GM19099 (cell line): Measurements from ENCODE around the gene KLHL14.

ENCODE experiments used
- POLR2A ChIP-seq: IDR thresholded peaks from 3 replicates; pipeline ENCODE4 v1.6.1; 2011; ENCODE audit warnings: low read depth; ENCODE audit not compliant: insufficient read length; ENCODE audit errors: extremely low read depth

Gene KLHL14

DNA sequence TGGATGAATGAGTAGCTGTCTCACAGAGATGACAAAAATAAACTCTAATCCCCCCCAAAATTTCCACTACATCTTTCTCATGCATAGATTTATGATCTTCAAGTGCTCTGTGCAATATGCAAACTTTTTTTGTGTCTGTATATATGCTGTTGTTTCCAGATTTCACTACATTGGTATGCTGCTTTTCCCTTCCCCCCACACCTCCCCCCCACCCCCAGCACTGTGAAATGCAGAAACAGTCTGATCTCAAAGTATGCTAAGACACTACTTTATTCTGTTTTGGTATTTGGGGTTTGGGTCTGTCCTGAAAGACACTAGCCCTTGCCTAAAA, 524 bp upstream of the KLHL14 start:
- no peak for TF ChIP-seq POLR2A

DNA sequence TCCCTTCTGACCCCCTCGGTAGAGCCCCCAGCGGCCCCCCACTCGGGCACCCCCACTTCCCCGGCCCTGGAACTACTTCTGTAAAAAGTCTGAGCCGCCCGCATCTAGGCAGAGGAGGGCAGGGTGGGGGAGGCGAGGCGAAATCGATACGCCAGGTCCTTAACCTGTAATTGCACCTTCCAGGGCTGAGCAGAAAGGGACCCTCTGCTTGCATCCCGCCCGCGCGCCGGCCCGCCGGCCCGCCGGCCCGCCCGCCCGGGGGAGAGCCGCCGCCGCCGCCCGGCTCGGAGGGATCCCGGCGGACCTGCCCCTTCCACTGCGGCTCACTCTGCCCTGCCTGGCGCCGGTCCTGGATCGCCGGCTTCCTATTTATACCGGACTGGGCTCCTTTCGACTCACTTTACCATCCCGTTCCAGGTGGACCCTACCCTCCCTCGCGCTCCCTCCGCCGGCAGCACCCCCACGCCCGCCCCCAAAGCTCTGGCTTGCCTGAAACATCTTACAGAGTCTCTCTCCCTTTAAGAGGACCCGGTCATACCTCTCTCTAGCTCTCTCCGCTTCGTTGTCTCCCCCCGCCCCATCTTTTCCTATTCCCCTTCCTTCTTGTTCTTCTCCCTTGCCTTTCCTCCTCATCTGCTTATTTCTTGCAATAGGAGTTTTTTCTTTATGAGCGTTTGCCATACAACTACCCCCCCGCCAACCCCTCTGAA, 797 bp downstream of the KLHL14 start:
- TF ChIP-seq POLR2A: no peak

DNA sequence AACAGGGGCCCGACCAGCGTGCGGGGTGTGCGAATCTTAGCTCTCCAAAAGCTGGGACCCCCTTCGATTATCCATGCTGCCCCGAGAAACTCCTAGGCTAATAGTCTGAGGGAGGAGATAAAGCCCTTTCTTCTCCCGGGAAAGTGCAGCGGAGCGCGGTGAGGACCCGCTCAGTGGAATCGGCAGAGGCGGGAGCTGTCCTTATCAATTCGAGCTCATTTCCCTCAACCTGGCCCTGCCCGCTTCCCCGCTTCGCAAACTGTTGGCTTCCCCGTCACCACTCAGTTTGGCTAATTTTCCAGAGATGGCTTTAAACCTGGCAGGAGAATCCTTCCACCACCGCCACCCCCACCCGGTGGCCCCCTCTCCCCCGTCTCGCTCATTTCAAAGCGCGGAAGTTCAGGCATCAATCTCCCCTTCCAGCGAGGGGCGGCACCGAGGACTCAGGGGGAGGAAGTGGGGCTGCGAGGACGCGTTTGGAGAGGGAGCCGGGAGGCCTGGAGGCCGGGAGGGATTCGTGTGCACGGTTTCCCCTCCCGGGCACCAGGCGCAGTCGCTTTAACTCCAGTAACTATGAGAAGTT, 1.6 kb downstream of the KLHL14 start:
- TF ChIP-seq POLR2A: no peak

DNA sequence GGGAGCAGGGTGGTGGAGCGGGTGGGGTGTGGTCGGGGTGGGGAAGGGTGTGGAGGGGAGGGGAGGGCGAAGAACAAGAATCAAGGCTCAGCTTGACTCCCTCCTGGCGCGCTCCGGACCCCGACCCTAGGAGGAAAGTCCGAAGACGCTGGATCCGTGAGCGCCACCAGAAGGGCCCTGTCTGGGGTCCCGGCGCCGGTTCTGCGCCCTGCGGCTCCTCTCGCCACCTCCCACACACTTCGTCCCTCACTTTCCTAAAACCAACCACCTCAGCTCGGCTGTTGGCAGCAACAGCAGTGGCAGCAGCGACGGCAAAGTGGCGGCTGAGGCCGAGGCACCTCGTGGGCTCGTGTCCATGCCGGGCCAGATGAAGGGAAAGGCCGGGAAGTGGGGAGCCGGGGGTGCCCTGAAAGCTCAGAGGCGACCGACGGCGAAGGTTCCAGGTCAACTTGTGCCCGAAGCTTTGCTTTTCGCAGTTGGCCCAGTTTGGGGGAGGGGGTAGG, 2.1 kb downstream of the KLHL14 start:
- no peak for TF ChIP-seq POLR2A

DNA sequence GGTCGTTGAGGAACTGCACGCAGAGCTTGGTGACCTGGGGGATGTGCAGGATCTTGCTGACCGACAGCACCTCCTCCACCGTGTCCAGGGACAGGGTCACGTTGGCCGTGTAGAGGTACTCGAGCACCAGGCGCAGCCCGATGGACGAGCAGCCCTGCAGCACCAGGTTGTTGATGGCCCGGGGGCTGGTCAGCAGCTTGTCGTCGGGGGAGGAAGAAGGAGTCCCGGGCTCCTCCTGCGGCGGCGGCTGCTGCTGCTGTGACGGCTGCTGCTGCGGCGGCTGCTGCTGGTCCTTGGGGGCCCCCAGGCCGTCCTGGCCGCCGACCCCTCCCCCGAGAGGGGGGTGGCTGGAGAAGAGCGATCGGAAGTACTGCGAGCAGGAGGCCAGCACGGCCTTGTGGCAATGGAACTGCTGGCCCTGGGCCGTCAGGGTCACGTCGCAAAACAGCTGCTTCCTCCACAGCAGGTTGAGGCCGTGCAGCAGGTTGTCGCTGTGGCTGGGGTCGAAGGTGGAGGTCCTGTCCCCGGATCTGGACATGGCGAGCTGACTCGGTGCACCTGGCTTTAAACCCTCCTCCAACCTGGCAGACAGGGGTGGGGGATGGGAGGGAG, 2.7 kb downstream of the KLHL14 start:
- no peak for TF ChIP-seq POLR2A

DNA sequence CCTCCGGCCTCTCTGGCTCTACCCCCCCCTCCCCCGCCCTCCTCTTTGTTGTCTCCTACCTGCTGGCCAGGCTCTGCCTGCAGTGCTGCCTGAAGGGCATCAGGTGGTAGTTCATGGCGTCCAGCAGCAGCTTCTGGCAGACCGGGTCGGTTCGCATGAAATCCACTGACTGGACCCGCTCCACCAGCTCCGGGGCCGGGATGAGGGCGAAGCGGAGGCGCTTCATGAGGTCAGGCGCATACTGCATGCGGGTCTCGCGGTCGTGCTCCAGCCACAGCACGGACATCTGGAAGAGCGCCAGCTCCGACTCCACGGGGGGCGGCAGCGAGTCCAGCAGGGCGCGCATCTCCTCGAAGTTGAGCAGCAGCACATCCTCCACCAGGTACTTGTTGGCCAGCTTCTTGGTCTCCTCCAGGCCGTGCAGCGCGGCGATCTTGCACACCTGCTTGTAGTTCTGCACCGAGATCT, 3.2 kb downstream of the KLHL14 start:
- no peak for TF ChIP-seq POLR2A

DNA sequence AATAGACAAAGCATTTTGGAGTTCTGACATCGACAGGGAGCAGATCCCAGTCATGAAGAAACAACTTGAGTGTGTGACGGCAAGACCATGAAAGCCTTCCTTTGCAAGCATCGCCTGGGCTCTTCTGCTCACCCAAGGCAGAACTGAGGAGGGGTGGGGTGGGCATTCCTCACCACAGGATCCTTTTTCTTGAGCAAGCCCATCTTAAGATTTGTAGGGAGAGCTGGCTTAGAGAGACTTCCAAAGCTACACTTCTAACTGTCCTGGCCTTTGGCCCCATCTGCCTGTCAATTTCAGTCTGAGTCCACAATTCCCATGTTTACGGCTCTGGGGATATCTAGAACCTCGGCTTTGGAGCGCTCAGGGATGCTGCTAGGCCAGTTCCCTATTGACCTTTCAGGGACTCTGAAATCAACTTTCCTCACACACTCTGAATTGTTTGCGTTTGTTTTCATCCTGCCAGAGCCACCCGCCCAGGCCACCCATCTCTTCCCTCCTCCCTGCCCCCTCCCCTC, 3.7 kb downstream of the KLHL14 start:
- no peak for TF ChIP-seq POLR2A

DNA sequence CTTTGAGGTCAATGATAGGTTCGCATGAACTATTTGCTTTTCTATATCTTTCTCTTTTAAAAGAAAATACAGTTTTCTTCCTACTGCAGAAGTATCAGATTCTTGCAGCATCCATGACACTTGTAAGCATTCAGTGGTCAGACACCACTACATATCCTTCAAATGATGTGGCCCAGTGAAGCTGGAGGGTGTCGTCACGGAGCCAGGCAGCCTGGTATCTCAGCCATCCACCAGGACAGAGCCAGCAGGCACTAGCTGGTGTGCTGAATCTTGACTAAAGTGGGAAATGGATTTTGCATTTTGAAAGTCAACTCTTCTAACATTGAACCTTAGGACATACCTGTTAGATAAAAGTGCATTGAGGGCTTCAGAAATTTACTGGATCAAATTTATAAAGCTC, 5.4 kb downstream of the KLHL14 start:
- TF ChIP-seq POLR2A: no peak

DNA sequence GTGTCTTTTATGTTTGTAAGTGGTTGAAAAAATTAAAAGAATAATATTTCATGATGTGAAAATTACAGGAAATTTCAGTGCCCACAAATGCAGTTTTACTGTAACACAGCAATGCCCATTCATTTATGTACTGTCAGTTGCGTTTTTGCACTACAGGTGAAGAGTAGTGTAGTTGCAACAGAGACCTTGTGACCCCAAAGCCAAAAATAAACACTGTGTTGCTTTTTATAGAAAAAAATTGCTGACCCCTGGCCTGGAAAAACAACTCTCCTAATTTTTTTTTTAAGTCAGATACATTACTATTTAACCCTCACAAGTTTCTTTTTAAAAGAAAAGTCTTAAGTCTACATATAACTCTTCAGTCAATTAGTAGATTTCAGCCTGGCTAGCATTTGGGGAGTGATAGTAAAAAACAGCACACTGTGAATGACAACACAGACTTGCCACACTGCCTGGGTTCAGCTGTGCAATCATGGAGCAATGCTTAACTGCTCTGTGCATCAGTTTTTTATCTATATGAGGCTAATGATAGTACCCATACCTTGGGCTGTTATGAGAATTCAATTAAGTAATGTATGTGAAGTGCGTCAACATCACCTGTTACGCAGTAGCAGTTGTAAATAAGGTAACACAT, 8.1 kb downstream of the KLHL14 start:
- no peak for TF ChIP-seq POLR2A

DNA sequence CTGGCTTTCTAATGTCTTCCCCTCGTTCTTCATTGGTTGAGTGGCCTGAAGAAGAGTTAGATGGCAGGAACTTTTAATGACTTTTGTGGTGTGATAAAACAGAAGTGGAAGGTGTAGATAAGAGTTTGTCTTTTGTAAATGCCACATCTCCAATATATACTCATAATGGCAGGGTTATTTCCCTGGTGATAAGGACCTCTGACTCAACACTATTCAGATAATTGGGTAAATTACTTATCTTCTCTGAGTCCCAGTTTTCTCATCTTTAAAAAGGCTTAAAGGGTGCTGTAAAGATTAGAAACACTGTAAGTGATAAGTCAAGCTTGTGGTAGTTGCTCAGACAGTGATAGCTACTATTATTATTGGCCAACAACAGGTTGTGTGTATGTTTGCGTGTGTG, 9.5 kb downstream of the KLHL14 start:
- no peak for TF ChIP-seq POLR2A

DNA sequence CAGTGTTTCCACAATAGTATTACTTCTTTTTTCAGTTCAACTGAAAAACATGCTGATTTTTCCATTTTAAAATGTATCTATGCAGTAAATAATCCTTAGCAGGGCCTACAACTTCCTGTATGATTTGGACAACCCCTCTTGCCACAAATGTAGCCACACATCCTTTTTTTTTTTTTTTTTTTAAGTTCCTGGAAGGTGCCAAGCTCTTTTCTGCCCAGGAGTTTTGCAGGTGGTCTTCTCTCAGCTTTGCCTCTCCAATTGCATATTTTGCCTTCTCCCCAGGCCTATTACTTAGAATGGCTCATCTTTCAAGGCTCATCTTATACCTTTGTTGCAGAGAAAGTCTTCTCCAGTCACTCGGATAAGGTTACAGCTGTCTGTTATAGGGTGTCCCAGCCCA, 11.6 kb downstream of the KLHL14 start:
- TF ChIP-seq POLR2A: no peak

DNA sequence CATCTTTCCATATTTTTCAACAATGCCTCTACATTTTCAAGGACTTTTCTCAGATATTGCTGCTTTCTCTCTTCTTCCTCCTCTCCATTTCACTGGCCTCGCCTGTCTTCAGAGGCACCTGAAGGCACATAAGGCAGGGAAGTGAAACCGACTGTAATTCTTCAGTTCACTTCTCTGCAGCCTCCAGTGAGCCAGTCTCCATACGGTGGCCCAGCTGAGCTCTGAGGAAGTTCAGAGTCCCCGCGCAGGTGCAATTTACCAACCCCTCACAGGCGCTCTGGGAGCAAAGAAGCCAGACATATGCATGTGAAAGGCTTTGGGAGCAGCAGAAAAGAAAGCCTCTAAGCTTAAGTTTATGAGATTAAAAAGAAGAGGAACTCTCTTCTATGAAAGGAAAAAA, 12.4 kb downstream of the KLHL14 start:
- TF ChIP-seq POLR2A: no peak

DNA sequence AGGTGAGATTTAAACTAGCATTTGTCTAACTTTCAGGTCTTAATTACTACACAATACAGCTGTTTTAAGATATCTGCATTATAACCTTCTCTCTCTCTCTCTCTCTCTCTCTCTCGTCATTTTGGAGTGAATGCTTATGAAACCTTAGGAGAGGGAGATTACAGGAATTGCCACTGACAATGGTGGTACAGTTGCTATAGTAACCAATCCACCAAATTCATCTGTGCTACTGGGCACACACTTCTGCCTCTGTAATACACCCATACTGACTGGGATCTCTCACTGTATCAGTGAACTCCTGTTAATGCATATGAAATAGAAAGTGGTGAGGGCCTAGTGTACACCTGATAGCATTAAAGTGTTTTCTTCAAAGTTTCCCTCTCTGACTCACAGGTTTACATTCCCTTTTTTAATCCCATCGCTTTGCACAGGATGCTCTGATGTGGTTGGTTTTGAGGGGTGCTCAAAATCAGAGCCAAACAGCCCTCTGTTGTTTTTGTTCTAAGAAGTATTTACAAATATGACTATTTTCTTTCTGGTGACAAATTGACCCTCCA, 13.1 kb downstream of the KLHL14 start:
- no peak for TF ChIP-seq POLR2A

DNA sequence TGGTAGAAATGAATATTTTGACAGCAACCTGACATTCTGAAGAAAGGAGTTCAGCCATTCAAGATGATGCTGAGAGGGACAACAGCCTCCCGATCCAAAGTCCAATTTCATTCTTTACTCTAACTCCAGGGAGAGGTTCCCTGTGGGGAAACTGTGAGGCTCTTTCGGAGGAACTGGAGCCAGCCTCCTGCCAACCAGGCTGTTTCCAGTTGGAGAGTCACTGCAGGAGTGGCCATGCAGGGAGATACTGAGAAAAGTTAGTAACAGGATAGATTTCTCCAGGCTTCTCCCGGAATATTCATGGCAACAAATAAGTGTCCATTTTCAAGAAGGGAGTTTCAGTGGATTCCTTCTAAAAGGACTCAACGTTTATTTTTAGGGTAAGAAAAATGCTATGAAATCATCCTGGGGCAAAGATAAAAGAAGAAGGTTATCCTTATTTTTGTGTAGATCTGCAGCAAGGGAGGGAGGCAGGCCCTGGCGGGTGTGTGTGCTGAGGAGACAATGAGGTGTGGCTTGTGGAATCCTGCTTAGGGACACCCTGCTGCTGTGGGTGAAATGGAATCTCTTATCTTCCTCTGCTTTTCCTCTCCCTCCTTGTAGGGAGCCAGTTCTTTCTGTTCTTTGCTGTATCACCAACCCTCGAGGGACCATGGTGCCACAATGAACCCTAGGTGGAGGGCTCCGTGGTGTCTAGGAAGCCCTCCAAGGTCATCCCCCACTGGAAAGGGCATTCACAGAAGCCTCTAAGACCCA, 18.1 kb downstream of the KLHL14 start:
- TF ChIP-seq POLR2A: no peak
